ENCODE results near the gene C1orf174. TPM values are rescaled to one million over a fixed set of nuclear protein-coding genes. Genes with fewer than 3 reads are reported as not detected.

Gene C1orf174
- total and polyA plus RNA-seq, 11 donors = 7.9 to 16.4 (median 11.3) TPM

DNA sequence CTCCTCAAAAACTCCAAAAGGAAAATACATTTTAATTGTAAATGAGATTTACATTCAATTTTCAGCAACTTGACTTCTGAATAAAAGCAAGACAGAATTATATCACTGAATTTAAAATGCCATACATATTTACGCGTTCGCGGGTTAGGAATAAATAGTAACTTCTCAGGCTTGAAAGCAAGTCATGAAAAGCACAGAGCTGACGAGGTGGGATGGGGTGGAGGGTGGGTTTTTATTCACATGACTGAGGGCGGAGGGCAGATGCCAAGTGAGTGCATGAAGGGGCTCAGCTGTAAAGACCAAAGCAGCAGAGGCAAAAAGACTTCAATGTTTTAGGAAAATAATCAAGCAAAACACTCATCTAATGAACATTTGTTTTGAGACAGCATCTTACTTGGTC lies 48.8 kb downstream of the C1orf174 start:
- Histone ChIP-seq H3K4me1 (peaks cover 0 to 12% (median 11%) of the 10 kb centered on the region in 12 donors), H3K27ac (no peak overlapping the region), H3K4me3 (no peak overlapping the region), H3K9me3 (no peaks in the 10 kb centered on the region), H3K36me3 (peaks cover 0 to 57% (median 44%) of the 10 kb centered on the region in 9 donors), H3K27me3 (no peaks in the 10 kb centered on the region)
- ATAC-seq = no peak
- WGBS, 4 donors = 90 to 93% (median 91%) methylated on average over 6 of the region's 6 CpGs
- intact Hi-C loops (cut with DNase I) = no loop called here
- TF ChIP-seq, protein P1, sequence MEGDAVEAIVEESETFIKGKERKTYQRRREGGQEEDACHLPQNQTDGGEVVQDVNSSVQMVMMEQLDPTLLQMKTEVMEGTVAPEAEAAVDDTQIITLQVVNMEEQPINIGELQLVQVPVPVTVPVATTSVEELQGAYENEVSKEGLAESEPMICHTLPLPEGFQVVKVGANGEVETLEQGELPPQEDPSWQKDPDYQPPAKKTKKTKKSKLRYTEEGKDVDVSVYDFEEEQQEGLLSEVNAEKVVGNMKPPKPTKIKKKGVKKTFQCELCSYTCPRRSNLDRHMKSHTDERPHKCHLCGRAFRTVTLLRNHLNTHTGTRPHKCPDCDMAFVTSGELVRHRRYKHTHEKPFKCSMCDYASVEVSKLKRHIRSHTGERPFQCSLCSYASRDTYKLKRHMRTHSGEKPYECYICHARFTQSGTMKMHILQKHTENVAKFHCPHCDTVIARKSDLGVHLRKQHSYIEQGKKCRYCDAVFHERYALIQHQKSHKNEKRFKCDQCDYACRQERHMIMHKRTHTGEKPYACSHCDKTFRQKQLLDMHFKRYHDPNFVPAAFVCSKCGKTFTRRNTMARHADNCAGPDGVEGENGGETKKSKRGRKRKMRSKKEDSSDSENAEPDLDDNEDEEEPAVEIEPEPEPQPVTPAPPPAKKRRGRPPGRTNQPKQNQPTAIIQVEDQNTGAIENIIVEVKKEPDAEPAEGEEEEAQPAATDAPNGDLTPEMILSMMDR (IDR thresholded peaks at IDR 0.05) = no peak
- TF ChIP-seq POLR2A (IDR thresholded peaks at IDR 0.05) = no peak
- DNase-seq = no peak

DNA sequence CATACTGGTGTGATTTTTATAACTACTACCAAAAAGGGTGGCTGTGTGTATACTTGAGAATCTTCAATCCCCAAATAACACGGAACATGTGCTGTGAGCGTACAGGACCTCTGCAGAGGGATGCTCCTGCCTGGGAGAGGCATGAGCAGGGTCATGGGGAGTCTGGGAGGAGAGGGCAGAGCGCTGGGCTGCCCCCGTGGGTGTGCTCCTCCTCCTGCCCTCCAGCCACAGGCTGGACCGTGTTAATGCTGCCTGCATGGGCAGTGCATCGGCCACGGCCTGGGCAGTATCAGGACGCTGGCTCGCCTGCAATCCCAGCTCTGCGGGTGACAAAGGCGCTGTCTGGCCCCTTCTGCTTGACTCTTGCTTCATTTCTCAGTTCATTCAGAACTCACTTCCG lies 49.2 kb downstream of the C1orf174 start:
- 81 to 89% (median 87%) methylated on average over 10 to 12 of the region's 12 CpGs for WGBS, 4 donors
- H3K4me1 ChIP-seq = peaks cover 0 to 8% (median 7%) of the 10 kb centered on the region in 12 donors
- no peak for DNase-seq
- no peak overlapping the region for H3K27ac ChIP-seq
- intact Hi-C loops (cut with DNase I) = no loop called here
- H3K27me3 ChIP-seq = no peaks in the 10 kb centered on the region
- no peaks in the 10 kb centered on the region for H3K9me3 ChIP-seq
- H3K36me3 ChIP-seq = peaks cover 0 to 59% (median 48%) of the 10 kb centered on the region in 9 donors
- no peak overlapping the region for H3K4me3 ChIP-seq
- no peak for ATAC-seq
- TF ChIP-seq, protein P1 (IDR thresholded peaks at IDR 0.05) = no peak
- no peak for TF ChIP-seq POLR2A (IDR thresholded peaks at IDR 0.05)

DNA sequence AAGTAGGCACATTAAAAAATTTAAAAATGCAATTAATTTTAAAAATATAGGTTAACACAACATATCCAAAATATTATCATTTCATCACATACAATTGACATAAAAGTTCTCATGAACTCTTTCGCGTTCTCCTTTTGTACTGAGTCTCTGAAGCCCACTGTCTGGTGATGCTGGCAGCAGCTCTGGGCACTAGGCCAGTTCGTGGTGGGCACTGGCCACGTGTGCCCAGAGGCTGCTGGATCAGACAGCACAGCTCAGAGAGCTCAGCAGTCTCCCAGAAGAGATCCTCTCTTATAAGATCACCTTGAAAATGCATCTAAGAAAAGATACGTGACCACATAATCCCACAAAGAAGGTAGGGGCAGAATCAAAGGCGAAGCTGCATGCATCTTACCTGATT lies 53.0 kb downstream of the C1orf174 start:
- TF ChIP-seq POLR2A (IDR thresholded peaks at IDR 0.05) = no peak
- TF ChIP-seq, protein P1 (IDR thresholded peaks at IDR 0.05) = no peak
- Histone ChIP-seq H3K27me3 (no peaks in the 10 kb centered on the region), H3K36me3 (peaks cover 0 to 95% (median 70%) of the 10 kb centered on the region in 9 donors), H3K27ac (no peak overlapping the region), H3K4me3 (no peak overlapping the region), H3K9me3 (no peaks in the 10 kb centered on the region), H3K4me1 (peaks cover 0 to 5% (median 0%) of the 10 kb centered on the region in 12 donors)
- ATAC-seq (no peak), DNase-seq (no peak)
- WGBS, 4 donors = 68 to 81% (median 78%) methylated on average over 6 of the region's 6 CpGs
- intact Hi-C loops (cut with DNase I) = no loop called here

DNA sequence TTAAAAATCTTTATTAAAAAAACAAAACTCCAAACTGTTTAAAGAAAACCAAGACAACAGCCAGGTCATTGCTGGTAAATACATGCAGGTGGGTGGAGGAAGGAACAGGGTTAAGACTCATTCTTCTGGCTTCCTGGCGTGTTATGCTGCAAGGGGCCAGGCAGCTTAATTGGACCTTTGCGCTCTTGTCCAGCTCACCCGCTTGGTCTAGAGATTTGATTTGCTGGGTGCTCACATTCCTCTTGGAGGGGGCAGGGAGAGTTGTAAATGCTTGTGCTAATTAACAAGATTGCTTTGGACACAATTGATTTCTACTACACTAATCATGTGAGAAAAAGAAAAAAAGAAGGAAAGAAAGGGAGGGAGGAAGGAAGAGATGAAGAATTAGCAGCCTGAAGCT lies 53.5 kb downstream of the C1orf174 start:
- intact Hi-C loops (cut with DNase I) = no loop called here
- H3K9me3 ChIP-seq = no peaks in the 10 kb centered on the region
- no peak overlapping the region for H3K4me3 ChIP-seq
- no peak for TF ChIP-seq POLR2A (IDR thresholded peaks at IDR 0.05)
- TF ChIP-seq, protein P1 (IDR thresholded peaks at IDR 0.05) = no peak
- peaks cover 0 to 5% (median 0%) of the 10 kb centered on the region in 12 donors for H3K4me1 ChIP-seq
- no peaks in the 10 kb centered on the region for H3K27me3 ChIP-seq
- H3K27ac ChIP-seq = no peak overlapping the region
- DNase-seq (no peak), ATAC-seq (no peak)
- peaks cover 0 to 95% (median 71%) of the 10 kb centered on the region in 9 donors for H3K36me3 ChIP-seq
- 87 to 90% (median 89%) methylated on average over 3 of the region's 3 CpGs for WGBS, 4 donors

Data from heart left ventricle (tissue), 16 donors.